ENCODE data around the gene DSPP. TPM values are rescaled to one million over a fixed set of nuclear protein-coding genes. Genes with fewer than 3 reads are reported as not detected.

DSPP gene
- total RNA-seq, 1 donor from 2014 or later, result not detected

GRCh38 chr4:87601361-87601760 is 7.0 kb upstream of the DSPP start:
- Mint-ChIP-seq H3K27ac (no peak overlapping the region), H3K9me3 (peaks cover 32% of the 10 kb centered on the region), H3K36me3 (no peaks in the 10 kb centered on the region), H3K27me3 (ENCODE audit: low read depth) (no peaks in the 10 kb centered on the region), H3K4me3 (no peak overlapping the region), H3K4me1 (no peaks in the 10 kb centered on the region)
- no peak for DNase-seq (ENCODE audit: low spot score in 2 of 2, unreplicated experiment in 2 of 2)
- no peak for TF ChIP-seq CTCF (IDR thresholded peaks at IDR 0.05; ENCODE audit: unreplicated experiment)

- TF ChIP-seq CTCF (IDR thresholded peaks at IDR 0.05; ENCODE audit: unreplicated experiment), result no peak
- Mint-ChIP-seq H3K27me3 (ENCODE audit: low read depth) (peaks cover 24% of the 10 kb centered on the region), H3K36me3 (no peaks in the 10 kb centered on the region), H3K4me3 (no peak overlapping the region), H3K4me1 (no peaks in the 10 kb centered on the region), H3K9me3 (no peaks in the 10 kb centered on the region), H3K27ac (no peak overlapping the region)
- no peak for DNase-seq (ENCODE audit: low spot score in 2 of 2, unreplicated experiment in 2 of 2)
Measured at GRCh38 chr4:87614292-87614890, 6.1 kb downstream of the DSPP start.

GRCh38 chr4:87616268-87616667 is 7.9 kb downstream of the DSPP start:
- H3K36me3 Mint-ChIP-seq, result no peaks in the 10 kb centered on the region
- no peak overlapping the region for H3K4me3 Mint-ChIP-seq
- no peaks in the 10 kb centered on the region for H3K4me1 Mint-ChIP-seq

GRCh38 chr4:87620086-87620485 is 11.8 kb downstream of the DSPP start:
- H3K9me3 Mint-ChIP-seq, result no peaks in the 10 kb centered on the region
- peaks cover 35% of the 10 kb centered on the region for H3K27me3 Mint-ChIP-seq (ENCODE audit: low read depth)
- TF ChIP-seq CTCF (IDR thresholded peaks at IDR 0.05; ENCODE audit: unreplicated experiment), result no peak

More at GRCh38 chr4:87616268-87616667, 7.9 kb downstream of the DSPP start:
- TF ChIP-seq CTCF (IDR thresholded peaks at IDR 0.05; ENCODE audit: unreplicated experiment), result no peak
- no peak overlapping the region for H3K27ac Mint-ChIP-seq
- no peak for DNase-seq (ENCODE audit: low spot score in 2 of 2, unreplicated experiment in 2 of 2)
- peaks cover 36% of the 10 kb centered on the region for H3K27me3 Mint-ChIP-seq (ENCODE audit: low read depth)
- H3K9me3 Mint-ChIP-seq, result no peaks in the 10 kb centered on the region

GRCh38 chr4:87620491-87620890 is 12.2 kb downstream of the DSPP start:
- DNase-seq (ENCODE audit: low spot score in 2 of 2, unreplicated experiment in 2 of 2), result no peak
- Mint-ChIP-seq H3K4me3 (no peak overlapping the region), H3K27ac (no peak overlapping the region), H3K36me3 (no peaks in the 10 kb centered on the region), H3K4me1 (peaks cover 5% of the 10 kb centered on the region), H3K27me3 (ENCODE audit: low read depth) (peaks cover 35% of the 10 kb centered on the region), H3K9me3 (no peaks in the 10 kb centered on the region)
- no peak for TF ChIP-seq CTCF (IDR thresholded peaks at IDR 0.05; ENCODE audit: unreplicated experiment)

More at GRCh38 chr4:87620086-87620485, 11.8 kb downstream of the DSPP start:
- DNase-seq (ENCODE audit: low spot score in 2 of 2, unreplicated experiment in 2 of 2), result no peak
- Mint-ChIP-seq H3K4me3 (no peak overlapping the region), H3K36me3 (no peaks in the 10 kb centered on the region), H3K4me1 (peaks cover 5% of the 10 kb centered on the region), H3K27ac (no peak overlapping the region)

All from mesothelial cell of epicardium (in vitro differentiated cells).